Esophagus muscularis mucosa (tissue), 3 donors: ENCODE results near the gene PIK3R5.

Experiments used
- CTCF ChIP-seq, 3 experiments: fragments of 200-600 bp in 2 of 3; fragments of 450-650 bp in 1 of 3; sonication (generic) in 2 of 3; IDR thresholded peaks; one replicate each; pipeline ENCODE4 v1.5.1; 2017 to 2019; ENCODE audit warnings: antibody characterized with exemption in 3 of 3, mild to moderate bottlenecking in 2 of 3, moderate library complexity in 1 of 3
- POLR2AphosphoS5 ChIP-seq, 2 donors: sonication (generic); formaldehyde crosslinking; IDR thresholded peaks; one replicate each; pipeline ENCODE4 v1.6.1; 2017; ENCODE audit warnings: antibody characterized with exemption in 2 of 2

GRCh38 chr17:8844229-8845218, 121.0 kb downstream of the PIK3R5 start:
- TF ChIP-seq CTCF (IDR thresholded peaks at IDR 0.05) (no peak), POLR2AphosphoS5 (IDR thresholded peaks at IDR 0.05) (no peak)
